HCT116 (cell line): Measurements from ENCODE around the gene GABBR2. TPM values are rescaled to one million over a fixed set of nuclear protein-coding genes. Genes with fewer than 3 reads are reported as not detected.

Source experiments
- ATAC-seq: fragments of 200-7000 bp; cut with Tn5 transposase; 2 replicates; pipeline ENCODE4 v1.9.1; 2020; ENCODE audit warnings: mild to moderate bottlenecking, moderate library complexity
- BruUV-seq: library from RNA; stranded (reverse); fragments of 400-500 nt; replicated peaks from 2 replicates; lab custom pipeline; 2021; lab: Mats Ljungman, UMichigan
- CTCF ChIA-PET: fragments of 300-600 bp; sonication (Branson Sonifier 250); formaldehyde crosslinking; loops from one replicate; lab custom pipeline; 2021; ENCODE audit warnings: antibody characterized with exemption; lab: Charles Lee
- POLR2A ChIA-PET: fragments of 300-600, 350-600 bp; sonication (Branson Sonifier 250); formaldehyde crosslinking; loops from one replicate; lab custom pipeline; 2021; ENCODE audit warnings: antibody characterized with exemption; lab: Charles Lee
- RAD21 ChIA-PET, 2 experiments: fragments of 300-600 bp; sonication (Branson Sonifier 250); formaldehyde crosslinking; loops; one replicate each; lab custom pipeline; 2023; ENCODE audit warnings: low total read pairs in 2 of 2; ENCODE audit not compliant: uncharacterized antibody in 2 of 2, unreplicated experiment in 2 of 2, low non-redundant PET in 1 of 2; lab: Charles Lee
- DNase-seq: peaks from one replicate; pipeline ENCODE4 v3.0.0-alpha.2; 2010; ENCODE audit warnings: low read depth, low spot score
- H2AFZ ChIP-seq: fragments of 200-600 bp; shearing (Covaris generic), sonication (generic); 2 replicates; pipeline ENCODE4 v1.6.1; 2017; ENCODE audit warnings: low read depth, mixed run types, mixed read lengths, antibody characterized with exemption, low read length; ENCODE audit not compliant: poor library complexity, severe bottlenecking
- H3K27ac ChIP-seq: 2 replicates; pipeline ENCODE4 v1.5.1; 2012; ENCODE audit warnings: low read depth, low read length
- H3K27me3 ChIP-seq: fragments of 200-600 bp; sonication (generic); 2 replicates; pipeline ENCODE4 v1.6.1; 2016; ENCODE audit warnings: mixed run types, low read length, mixed read lengths; ENCODE audit not compliant: insufficient read depth
- H3K36me3 ChIP-seq, 2 experiments: fragments of 200-500 bp in 1 of 2; fragments of 200-600 bp in 1 of 2; sonication (Bioruptor generic) in 1 of 2; sonication (generic) in 1 of 2; 2 replicates each; pipeline versions ENCODE4 v1.5.1 to v1.6.1; 2014 to 2016; ENCODE audit warnings: low read length in 2 of 2, inconsistent platforms in 1 of 2, mixed read lengths in 1 of 2, mixed run types in 1 of 2; ENCODE audit not compliant: insufficient read depth in 2 of 2, control insufficient read depth in 1 of 2
- H3K4me1 ChIP-seq, 2 experiments: fragments of 200-600 bp in 1 of 2; sonication (generic) in 1 of 2; 2 replicates each; pipeline versions ENCODE4 v1.5.1 to v1.6.1; 2012 to 2017; ENCODE audit warnings: low read length in 2 of 2, inconsistent platforms in 1 of 2, mild to moderate bottlenecking in 1 of 2, mixed read lengths in 1 of 2, mixed run types in 1 of 2, moderate library complexity in 1 of 2; ENCODE audit not compliant: insufficient read depth in 2 of 2, control insufficient read depth in 1 of 2
- H3K4me2 ChIP-seq: fragments of 200-600 bp; sonication (generic); 2 replicates; pipeline ENCODE4 v1.6.1; 2017; ENCODE audit warnings: mixed run types, low read length, mixed read lengths
- H3K4me3 ChIP-seq, 2 experiments: fragments of 200-600 bp in 1 of 2; sonication (generic) in 1 of 2; replicated peaks in 1 of 2; 2 replicates each; pipeline ENCODE4 v1.5.1; 2011 to 2016; ENCODE audit warnings: low read length in 2 of 2, control low read depth in 1 of 2, low read depth in 1 of 2, mild to moderate bottlenecking in 1 of 2, mixed read lengths in 1 of 2, mixed run types in 1 of 2
- H3K79me2 ChIP-seq: fragments of 200-600 bp; sonication (generic); 2 replicates; pipeline ENCODE4 v1.6.1; 2017; ENCODE audit warnings: mild to moderate bottlenecking, mixed run types, low read length, moderate library complexity, mixed read lengths; ENCODE audit not compliant: insufficient read depth
- H3K9ac ChIP-seq: fragments of 200-600 bp; sonication (generic); 2 replicates; pipeline ENCODE4 v1.6.1; 2016; ENCODE audit warnings: low read length, mixed read lengths
- H3K9me2 ChIP-seq: fragments of 200-600 bp; sonication (generic), shearing (Covaris generic); 2 replicates; pipeline ENCODE4 v1.6.1; 2017; ENCODE audit warnings: mixed run types, mild to moderate bottlenecking, moderate library complexity; ENCODE audit not compliant: insufficient read depth
- H3K9me3 ChIP-seq, 2 experiments: fragments of 200-500 bp in 1 of 2; fragments of 200-600 bp in 1 of 2; sonication (Bioruptor generic) in 1 of 2; sonication (generic) in 1 of 2; 2 replicates each; pipeline ENCODE4 v1.6.1; 2014 to 2017; ENCODE audit warnings: low read length in 2 of 2, mixed read lengths in 2 of 2, inconsistent platforms in 1 of 2, low read depth in 1 of 2, mild to moderate bottlenecking in 1 of 2, mixed run types in 1 of 2, moderate library complexity in 1 of 2; ENCODE audit not compliant: control insufficient read depth in 1 of 2, insufficient read depth in 1 of 2
- H4K20me1 ChIP-seq: fragments of 200-600 bp; sonication (generic), shearing (Covaris generic); 2 replicates; pipeline ENCODE4 v1.6.1; 2017; ENCODE audit warnings: mixed run types, mild to moderate bottlenecking, moderate library complexity; ENCODE audit not compliant: insufficient read depth
- MAX ChIP-seq: IDR thresholded peaks from 2 replicates; pipeline ENCODE4 v1.6.1; 2012
- POLR2A ChIP-seq: IDR thresholded peaks from 2 replicates; pipeline ENCODE4 v1.7.0; 2011; ENCODE audit warnings: borderline replicate concordance; ENCODE audit not compliant: insufficient read depth, insufficient read length; ENCODE audit errors: extremely low read depth
- REST ChIP-seq: IDR thresholded peaks from 2 replicates; pipeline ENCODE4 v1.6.1; 2012; ENCODE audit warnings: low read depth
- SP1 ChIP-seq: IDR thresholded peaks from 2 replicates; pipeline ENCODE4 v1.6.1; 2012; ENCODE audit warnings: low read depth
- ZBTB33 ChIP-seq: IDR thresholded peaks from 2 replicates; pipeline ENCODE4 v1.6.1; 2011; ENCODE audit warnings: mild to moderate bottlenecking, low read length, moderate library complexity; ENCODE audit not compliant: insufficient replicate concordance; ENCODE audit errors: extremely low read depth
- ZFX ChIP-seq: fragments of 450-650 bp; IDR thresholded peaks from 2 replicates; pipeline ENCODE4 v1.6.1; 2017
- ZNF274 ChIP-seq: fragments of 200-500 bp; sonication (Bioruptor generic); IDR thresholded peaks from 2 replicates; pipeline ENCODE4 v1.6.1; 2014; ENCODE audit warnings: mild to moderate bottlenecking, low read depth, low read length, inconsistent platforms
- intact Hi-C: fragments of 100-400 bp; cut with micrococcal nuclease; formaldehyde crosslinking; loops from 2 replicates; pipeline ENCODE4 v1.10.0; 2022
- total RNA-seq: library from RNA; stranded (reverse); gene quantifications from one replicate; pipeline ENCODE4 v1.2.1, GENCODE V29; 2021; ENCODE audit not compliant: unreplicated experiment

Gene GABBR2
- total RNA-seq, 1 experiment from 2014 or later, result 0.15 TPM

GRCh38 chr9:98690686-98691085, 18.0 kb downstream of the GABBR2 start:
- no peak overlapping the region for H3K9ac ChIP-seq
- H3K4me3 ChIP-seq, result no peak overlapping the region

More at GRCh38 chr9:98690686-98691085, 18.0 kb downstream of the GABBR2 start:
- H3K36me3 ChIP-seq, result no peaks in the 10 kb centered on the region
- H3K9me3 ChIP-seq, result no peaks in the 10 kb centered on the region
- BruUV-seq, result no TSS peak
- peaks cover 5% of the 10 kb centered on the region for H3K27me3 ChIP-seq
- no peaks in the 10 kb centered on the region for H3K4me1 ChIP-seq
- H3K27ac ChIP-seq, result no peak overlapping the region
- ChIA-PET RAD21 (no interaction called here), CTCF (no interaction called here), POLR2A (no interaction called here)
- no peak for ATAC-seq
- no peak for TF ChIP-seq ZBTB33
- TF ChIP-seq ZNF274, result no peak
- no peak for TF ChIP-seq POLR2A
- no peak for TF ChIP-seq ZFX
- no peak for TF ChIP-seq MAX
- no peak for TF ChIP-seq SP1
- no peak for TF ChIP-seq REST
- intact Hi-C loops, result no loop called here
- no peaks in the 10 kb centered on the region for H3K9me2 ChIP-seq
- H3K79me2 ChIP-seq, result no peaks in the 10 kb centered on the region
- H4K20me1 ChIP-seq, result no peaks in the 10 kb centered on the region
- no peak overlapping the region for H3K4me2 ChIP-seq
- no peak for DNase-seq
- no peak overlapping the region for H2AFZ ChIP-seq
